DMS114 treated with DMSO at 0.1 percent for 48 hours (cell line): Measurements from ENCODE around the gene RASAL2.
"Not testable (repeated sequence)": the region's sequence is repeated elsewhere in the genome, so short reads cannot be mapped to it uniquely, and the experiment has no call there.

Experiments
- DNase-seq: peaks from one replicate; lab custom pipeline; 2025; ENCODE audit not compliant: unreplicated experiment; lab: John Stamatoyannopoulos, UW

The RASAL2 gene

DNA sequence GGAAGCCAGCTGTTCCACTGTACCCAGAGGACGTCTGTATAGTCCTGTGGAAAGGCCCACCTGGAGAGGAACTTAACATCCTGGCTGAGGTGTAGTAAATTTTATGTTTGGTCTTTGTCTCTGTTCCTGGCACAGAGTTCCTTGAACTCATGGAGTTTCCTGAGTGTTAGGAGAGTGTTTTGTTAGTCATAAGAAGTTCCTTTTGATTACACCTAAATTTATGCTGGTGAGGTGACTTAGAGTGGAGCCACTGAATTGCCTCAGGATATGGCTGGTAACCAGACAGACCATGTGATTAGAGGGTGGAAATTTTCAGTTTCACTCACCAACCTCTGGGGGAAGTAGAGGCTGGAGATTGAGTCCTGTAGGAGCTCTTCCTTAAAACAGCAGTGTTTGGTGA lies 57.9 kb downstream of the RASAL2 start:
- DNase-seq = no peak

DNA sequence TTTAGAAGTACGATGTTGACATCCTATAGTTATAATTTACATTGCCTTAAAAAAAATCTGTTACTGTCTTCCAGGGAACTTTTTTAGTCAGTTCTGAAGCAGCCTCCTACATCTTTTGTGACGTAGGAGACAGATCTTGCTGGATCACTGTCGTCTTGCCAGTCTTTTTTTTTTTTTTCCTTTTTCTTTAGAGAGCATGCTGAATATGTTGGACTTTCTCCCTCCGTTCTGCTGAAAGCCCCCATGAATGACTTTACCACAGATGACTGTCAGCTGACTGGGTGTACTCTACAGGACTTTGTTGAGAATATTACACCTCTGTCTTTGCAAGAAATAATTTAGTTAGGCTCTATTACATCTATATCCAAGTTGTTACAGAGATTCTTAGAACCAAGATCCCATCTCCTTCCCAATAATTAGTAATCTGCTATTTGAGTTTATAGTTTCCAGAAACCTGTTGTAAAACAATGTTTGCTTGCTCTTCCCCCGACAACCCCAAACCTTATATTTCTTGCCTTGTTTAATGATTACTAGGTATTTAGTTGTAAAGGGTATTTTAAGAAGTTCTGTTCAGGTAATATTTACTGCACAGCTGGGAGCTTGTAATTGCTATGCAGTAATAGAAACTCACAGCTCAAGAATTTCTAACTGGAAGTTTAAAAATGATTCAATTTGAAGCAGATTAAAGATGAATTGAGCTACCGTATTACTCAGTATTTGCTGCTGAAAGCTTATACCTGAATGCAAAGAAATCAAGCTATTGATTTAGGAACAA lies 61.8 kb downstream of the RASAL2 start:
- no peak for DNase-seq

DNA sequence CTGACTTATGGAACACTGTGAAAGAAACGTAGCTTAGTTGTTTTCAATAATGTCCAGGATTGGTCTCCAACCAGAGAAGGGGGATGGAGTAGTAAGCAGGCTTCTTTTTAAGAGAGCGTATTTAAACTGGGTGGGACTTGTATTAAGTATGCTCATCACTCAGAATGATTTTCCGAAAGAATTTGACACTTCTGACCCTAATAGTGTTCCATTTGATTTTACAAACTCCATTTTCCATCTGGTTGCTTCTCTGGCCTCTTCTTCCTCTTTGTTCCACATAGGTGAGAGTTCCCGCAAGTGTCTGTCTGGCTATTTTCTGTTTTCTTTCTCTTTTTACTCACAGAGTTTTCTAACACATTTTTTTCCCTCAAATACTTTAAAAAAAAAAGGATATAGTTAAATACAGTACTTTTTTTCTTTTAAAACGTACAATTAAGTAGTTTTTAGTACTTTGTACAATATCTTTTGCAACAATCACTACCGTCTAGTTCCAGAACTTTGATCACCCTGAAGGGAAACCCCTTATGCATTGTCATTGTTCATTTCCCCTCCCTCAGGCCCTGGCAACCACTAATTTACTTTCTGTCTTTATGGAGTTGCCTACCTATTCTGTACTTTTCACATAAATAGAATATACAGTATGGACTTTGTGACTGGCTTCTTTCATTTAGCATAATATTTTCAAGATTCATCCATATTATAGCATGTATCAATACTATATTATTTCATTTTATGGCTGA lies 67.0 kb downstream of the RASAL2 start:
- no peak for DNase-seq

DNA sequence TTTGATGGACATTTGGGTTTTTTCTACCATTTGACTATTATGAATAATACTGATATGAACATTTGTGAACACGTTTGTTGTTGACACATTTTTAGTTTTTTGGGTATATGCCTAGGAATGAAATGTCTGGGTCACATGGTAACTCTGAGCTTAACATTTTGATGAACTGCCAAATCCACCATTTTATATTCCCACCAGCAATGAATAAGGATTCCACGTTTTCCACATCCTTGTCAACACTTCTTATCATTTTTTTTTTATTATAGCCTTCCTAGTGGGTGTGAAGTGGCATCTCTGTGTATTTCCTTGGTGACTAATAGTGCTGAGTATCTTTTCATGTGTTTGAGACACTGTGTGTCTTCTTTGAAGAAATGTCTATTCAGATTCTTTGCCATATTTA lies 67.6 kb downstream of the RASAL2 start:
- no peak for DNase-seq

DNA sequence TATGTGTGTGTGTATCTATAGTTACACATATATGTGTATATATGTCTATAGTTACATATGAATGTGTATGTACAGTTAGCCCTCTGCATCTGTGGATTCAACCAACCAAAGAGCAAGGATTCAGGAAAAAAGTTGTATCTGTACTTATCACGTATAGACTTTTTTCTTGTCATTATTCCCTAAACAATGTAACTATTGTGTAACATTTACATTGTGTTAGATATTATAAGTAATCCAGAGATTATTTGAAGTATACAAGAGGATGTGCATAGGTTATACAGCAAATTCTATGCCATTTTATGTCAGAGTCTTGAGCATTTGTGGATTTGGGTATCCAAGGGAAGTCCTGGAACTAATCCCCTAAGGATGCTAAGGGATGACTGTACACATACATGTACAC lies 71.3 kb downstream of the RASAL2 start:
- DNase-seq = no peak

DNA sequence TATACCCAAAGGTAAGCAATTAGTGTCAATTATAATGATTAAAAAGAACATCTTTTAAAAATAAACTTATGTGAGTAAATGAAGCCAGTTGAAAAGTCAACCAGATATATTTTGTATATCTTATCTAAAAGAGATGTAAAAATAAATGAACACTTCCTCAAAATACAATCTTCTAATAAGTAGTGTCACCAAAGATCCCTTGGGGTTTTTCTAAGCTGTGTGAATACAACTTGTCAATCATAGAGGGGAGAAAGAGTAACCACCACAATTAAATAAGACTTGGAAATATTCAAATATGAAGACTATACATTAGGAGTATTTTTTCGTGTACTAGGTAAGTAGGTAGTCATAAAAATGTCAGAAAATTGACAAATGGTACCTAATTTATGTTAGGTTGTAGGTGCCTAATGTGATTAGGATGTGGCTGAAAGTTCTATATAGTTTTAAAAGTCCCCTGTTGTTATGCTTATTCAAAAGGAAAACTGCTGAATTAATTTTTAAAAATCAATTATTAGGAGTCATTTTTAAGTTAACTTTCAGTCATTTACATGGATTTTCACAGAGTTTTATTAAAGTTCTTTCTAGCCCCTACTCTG lies 72.6 kb downstream of the RASAL2 start:
- no peak for DNase-seq

DNA sequence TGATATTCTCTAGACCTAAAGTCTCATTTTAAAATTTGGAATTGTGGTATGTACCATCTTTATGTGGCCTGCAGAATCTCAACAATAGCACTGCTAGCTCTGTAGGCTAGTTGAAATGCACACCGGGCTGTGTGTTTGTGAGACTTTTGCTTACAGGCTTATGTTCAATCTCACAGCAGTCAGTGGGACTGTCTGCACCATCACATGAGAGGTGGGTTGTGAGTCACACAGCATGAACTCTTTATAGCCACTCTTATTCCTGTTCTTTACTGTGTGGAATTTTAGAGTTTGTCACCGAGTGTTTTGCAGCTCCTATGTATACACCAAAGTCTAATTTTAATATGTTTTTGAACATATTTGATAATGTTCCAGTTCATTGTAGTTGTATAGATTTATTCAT lies 74.6 kb downstream of the RASAL2 start:
- DNase-seq = no peak

DNA sequence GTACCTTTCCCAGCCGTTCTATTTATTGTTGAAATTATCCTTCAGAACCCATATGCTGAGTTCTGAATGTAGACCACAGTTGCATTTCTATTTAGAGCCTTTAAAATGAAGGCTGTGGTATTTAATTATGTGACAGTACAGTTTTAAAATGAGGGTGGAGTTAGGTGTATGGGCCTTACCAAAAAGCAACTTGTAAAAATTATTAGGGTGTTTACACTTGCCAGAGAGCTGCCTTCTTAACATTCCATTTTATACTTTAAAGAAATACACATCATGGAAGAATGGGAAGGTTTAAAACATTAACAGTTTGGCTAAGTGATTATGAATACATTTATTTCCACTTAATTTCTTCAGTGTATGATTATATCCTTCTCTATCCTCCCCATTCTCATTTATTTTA lies 75.7 kb downstream of the RASAL2 start:
- no peak for DNase-seq

DNA sequence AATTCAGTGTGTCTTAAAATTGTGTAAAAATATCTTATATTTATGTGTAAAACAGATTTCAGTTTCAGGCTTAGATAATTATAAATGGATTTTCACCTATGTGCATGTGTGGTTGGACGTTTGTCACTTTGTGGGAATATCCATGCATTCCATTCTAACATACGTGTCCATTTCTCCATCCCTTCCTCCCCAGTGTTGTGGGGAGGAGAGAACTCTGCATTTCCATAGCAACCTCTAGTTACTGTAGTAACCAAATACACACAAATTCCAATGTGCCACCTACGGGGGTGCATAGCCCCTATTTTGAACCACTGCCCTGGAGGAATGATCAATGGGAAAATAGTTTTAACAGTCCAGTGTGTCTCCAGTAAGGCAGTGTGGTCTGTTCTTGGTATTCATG lies 79.0 kb downstream of the RASAL2 start:
- DNase-seq = no peak

DNA sequence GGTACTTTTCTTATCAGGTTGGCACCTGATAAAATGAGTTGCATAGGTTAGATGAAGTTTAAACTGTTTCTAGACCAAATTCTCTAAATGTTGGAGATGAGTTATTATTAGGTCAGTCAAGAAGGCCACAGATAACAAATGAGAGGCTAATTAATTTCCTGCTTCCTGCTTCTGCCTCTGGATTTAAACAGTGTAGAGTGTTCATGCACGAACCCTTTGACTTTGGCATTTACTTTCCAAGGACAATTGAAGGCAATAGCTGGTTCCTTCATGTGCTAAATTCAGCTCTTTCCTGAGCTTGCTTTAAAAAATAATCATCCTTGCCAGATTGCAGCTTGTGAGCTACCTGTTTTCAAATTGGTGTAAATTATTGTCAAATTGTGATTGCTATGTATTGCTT lies 80.6 kb downstream of the RASAL2 start:
- DNase-seq = no peak

DNA sequence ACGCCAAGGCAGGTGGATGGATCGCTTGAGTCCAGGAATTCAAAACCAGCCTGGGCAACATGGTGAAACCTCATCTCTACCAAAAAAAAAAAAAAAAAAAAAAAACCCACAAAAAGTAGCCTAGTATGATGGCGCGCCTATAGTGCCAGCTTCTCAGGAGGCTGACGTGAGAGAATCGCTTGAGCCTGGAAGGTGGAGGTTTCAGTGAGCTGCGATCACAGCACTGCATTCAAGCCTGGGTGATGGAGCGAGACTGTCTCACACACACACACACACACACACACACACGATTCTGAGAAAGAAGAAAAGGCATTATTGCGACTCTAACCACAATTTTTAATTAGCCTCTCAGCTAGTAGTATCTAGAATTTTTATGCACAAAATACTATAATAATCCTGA lies 86.5 kb downstream of the RASAL2 start:
- DNase-seq = no peak

DNA sequence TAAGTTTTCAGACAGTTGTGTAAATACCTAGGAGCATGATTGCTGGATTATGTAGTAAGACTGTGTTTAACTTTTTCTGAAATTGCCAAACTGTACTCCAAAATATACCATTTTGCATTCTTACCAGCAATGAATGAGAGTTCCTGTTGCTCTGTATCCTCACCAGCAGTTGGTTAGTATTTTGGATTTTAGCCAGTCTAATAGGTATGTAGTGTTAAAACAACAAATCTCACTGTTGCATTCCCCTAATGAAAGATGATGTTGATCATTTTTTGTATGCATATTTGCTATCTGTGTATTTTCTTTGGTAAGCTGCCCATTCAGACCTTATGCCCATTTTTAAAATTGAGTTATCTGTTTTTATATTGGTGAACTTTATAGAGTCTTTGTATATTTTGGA lies 89.9 kb downstream of the RASAL2 start:
- no peak for DNase-seq

DNA sequence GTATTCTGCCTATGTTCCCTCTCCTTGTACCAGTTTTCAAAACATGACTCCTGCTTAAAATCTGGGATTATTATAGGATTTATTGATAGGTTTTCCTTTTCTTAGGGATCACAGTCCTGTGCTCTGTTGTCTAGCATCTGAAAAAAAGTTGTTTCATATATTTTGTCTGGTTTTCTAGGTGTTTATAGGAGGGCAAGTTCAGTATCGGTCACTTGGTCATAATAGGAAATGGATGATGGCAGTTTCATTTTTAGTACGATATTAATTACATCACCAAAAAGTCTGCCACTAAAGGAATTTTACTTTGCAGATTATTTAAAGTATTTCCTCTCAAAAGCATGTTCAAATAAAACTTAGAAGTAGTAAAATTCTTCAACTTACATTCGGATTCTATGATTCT lies 94.4 kb downstream of the RASAL2 start:
- no peak for DNase-seq

DNA sequence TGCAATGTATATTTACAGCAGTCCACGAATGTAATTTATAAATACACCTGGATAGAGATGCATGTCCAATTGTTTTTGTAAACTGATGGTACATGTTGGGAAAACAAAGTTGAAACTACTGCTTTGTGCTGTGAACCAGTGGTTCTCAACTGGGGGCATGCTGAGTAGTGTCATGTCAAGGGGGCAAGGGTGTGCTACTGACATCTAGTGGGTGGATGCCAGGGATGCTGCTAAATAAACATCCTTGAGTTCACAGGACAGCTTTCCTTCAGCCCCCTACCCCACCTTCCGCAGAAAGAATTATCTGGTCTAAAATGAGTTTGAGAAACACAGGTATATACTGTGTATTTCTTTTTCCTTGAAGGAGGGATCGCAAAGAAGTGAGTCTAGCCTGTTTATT lies 95.9 kb downstream of the RASAL2 start:
- DNase-seq = peak; percentile 3

DNA sequence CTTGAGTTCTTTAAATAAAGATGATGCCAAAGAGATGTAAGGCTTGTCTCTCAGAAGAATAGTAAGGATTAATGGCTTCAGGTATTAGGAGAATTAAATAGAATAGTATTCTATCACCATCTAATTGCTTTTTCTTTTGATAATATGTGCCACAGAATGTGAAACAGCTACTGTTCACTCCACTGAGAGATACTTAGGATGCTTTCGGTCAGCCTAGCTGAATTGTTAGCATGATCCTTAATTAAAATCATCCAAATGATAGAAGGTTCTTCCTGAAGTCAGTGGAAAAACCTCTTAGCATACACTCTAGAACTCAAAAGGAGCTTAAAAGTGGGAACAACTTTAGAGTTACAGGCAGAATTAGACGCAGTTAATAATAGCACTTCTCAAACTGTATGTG lies 97.0 kb downstream of the RASAL2 start:
- no peak for DNase-seq

DNA sequence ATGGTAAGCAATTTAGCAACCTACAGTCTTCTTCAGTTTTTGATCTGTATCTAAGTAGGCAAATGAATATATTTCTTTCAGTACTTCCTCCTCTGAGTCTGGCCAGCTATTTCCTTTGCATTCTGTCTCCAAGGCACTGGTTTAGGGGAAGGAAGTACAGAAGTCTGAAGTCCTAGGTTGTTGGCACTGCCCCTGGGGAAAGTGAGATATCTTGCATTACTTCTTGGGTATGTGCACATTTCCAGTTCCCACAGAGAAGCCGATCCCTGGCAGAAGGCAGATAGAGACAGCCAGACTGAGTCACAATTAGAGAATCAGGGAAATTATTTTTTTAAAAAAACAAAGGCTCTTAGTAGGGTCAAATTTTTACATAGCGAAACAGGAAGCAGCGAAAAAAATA lies 98.8 kb downstream of the RASAL2 start:
- no peak for DNase-seq

DNA sequence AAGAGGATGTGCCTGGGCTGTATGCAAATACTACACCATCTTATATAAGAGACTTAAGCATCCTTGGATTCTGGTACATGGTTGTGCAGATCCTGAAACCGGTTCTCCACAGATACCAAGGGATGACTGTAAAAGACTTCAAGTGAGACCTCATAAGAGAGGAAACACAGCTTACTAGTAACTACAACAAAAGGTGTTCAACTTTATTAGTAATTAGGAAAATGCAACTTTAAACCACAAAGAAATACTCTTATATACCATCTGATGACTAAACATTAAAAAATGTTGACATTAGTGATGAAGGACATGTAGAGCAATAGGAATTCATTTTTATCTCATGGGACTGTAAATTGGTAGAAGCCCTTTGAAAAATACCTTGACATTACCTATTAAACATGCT lies 102.7 kb downstream of the RASAL2 start:
- no peak for DNase-seq

DNA sequence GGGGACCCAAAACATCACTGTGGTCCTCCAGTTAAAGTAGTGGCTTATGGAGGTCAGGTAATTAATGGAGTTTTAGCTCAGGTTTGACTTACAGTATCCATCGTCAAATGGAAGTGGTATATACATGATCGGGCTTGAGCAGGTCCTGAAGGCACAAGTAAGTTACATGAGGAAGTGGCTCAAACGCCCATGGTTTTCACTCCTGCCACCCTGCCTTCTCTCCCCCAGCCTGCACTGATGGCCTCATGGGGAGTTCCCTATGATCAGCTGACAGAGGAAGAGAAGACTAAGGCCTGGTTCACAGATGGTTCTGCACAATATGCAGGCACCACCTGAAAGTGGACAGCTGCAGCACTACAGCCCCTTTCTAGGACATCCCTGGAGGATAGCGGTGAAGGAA lies 108.2 kb downstream of the RASAL2 start:
- DNase-seq = not testable (repeated sequence)

DNA sequence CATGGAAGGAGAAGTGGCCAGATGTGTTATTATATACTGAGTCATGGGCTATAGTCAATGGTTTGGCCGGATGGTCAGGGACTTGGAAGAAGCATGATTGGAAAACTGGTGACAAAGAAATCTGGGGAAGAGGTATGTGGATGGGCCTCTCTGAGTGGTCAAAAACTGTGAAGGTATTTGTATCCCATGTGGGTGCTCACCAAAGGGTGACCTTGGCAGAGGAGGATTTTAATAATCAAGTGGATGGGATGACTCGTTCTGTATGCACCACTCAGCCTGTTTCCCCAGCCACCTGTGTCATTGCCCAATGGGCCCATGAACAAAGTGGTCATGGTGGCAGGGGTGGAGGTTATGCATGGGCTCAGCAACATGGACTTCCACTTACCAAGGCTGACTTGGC lies 108.6 kb downstream of the RASAL2 start:
- DNase-seq = not testable (repeated sequence)

DNA sequence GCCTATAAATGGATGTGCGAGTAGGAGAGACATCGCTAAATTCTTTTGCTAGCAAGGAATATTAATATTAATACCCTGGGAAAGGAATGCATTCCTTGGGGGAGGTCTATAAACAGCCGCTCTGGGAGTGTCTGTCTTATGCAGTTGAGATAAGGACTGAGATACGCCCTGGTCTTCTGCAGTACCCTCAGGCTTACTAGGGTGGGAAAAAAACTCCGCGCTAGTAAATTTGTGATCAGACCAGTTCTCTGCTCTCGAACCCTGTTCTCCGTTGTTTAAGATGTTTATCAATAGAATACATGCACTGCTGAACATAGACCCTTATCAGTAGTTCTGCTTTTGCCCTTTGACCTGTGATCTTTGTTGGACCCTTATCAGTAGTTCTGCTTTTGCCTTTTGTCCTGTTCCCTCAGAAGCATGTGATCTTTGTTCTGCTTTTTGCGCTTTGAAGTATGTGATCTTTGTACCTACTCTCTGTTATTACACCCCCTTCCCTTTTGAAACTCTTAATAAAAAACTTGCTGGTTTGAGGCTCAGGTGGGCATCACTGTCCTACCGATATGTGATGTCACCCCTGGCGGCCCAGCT lies 114.5 kb downstream of the RASAL2 start:
- DNase-seq = not testable (repeated sequence)

DNA sequence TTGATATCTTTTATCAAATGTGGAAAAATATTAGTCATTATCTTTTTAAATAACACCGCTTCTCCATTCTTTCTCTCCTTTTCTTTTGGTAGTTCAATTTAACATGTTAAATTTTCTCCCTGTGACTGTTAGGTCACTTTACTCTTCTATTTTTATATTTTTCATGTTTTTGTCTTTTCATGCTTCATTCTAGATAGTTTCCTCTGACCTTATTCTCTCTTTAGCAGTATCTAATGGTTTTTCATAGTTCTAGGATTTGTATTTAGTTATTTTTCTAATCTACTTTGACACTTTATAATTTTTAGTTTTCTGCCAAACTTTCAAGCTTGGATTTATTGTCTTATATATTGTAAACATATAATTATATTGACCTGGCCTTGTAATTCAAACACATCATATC lies 116.0 kb downstream of the RASAL2 start:
- DNase-seq = no peak

DNA sequence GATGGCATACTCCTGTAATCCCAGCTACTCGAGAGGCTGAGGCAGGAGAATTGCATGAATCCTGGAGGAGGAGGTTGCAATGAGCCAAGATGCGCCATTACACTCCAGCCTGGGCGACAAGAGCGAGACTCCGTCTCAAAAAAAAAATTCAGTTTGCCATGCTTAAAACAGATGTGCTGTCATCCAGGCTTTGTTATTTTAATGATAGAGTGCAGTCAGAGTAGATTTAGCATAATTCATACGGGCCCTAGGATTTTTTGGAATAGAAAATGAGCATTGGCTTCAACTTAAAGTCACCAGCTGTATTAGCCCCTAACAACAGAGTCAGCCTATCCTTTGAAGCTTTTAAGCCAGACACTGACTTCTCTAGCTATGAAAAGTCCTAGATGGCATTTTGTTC lies 124.6 kb downstream of the RASAL2 start:
- no peak for DNase-seq
